Heart left ventricle (tissue), 13 donors: Measurements from ENCODE around the gene ATM.

Experiments
- CTCF ChIP-seq, 12 donors: fragments of 200-600 bp; sonication (generic) in 4 of 12; IDR thresholded peaks; one replicate each; pipeline versions ENCODE4 v1.5.0 to v1.8.0; 2018 to 2022; ENCODE audit warnings: antibody characterized with exemption in 12 of 12, mild to moderate bottlenecking in 5 of 12
- POLR2A ChIP-seq, 2 donors: fragments of 450-650 bp; IDR thresholded peaks; one replicate each; pipeline ENCODE4 v1.6.1; 2017; ENCODE audit warnings: antibody characterized with exemption in 2 of 2, mild to moderate bottlenecking in 2 of 2, moderate library complexity in 2 of 2
- donor health status: ischemic (EF 13 %, LVEDD 7.1; RV severe dilation, severe dysfunction).
- donor health status: DM: no; HTN: yes; CAD: no.
- donor health status: DM: no; HTN: no; CAD: no.
- donor health status: ischemic (EF 25% LVEDD 6.9; RV normal size, moderate dysfunction).
- donor health status: ischemic (EF 25% LVEDD 5.7; RV mildly dilated, moderate dysfunction).
- donor health status: ischemic (EF 35%, LVEDD 5.7; RV mildly dilated, moderate dysfunction).
- donor health status: nonischemic (EF 11% LVEDD 7.7; RV severe dilation, severe dysfunction).
- donor health status: DM: yes; HTN: yes; CAD: no.
- donor health status: PGD.
- donor health status: ischemic (EF 29% LVEDD 5.4; RV normal size, mild dysfunction).
- donor health status: nonischemic (EF 23%, LVEDD 6.1; RV moderate dilation, normal function).

GRCh38 chr11:108278954-108279353, 56.1 kb downstream of the ATM start:
- no peak for TF ChIP-seq CTCF (IDR thresholded peaks at IDR 0.05)
- no peak for TF ChIP-seq POLR2A (IDR thresholded peaks at IDR 0.05)
